C4-2B (cell line): Measurements from ENCODE around the gene MSMP.

ENCODE experiments used
- ZFX ChIP-seq: fragments of 450-650 bp; IDR thresholded peaks from 2 replicates; pipeline ENCODE4 v1.6.1; 2017
- TF ChIP-seq, protein P1 (sequence below): fragments of 450-650 bp; conservative IDR thresholded peaks from 2 replicates; pipeline ENCODE4 v1.5.1; 2017; ENCODE audit warnings: mild to moderate bottlenecking

DNA sequence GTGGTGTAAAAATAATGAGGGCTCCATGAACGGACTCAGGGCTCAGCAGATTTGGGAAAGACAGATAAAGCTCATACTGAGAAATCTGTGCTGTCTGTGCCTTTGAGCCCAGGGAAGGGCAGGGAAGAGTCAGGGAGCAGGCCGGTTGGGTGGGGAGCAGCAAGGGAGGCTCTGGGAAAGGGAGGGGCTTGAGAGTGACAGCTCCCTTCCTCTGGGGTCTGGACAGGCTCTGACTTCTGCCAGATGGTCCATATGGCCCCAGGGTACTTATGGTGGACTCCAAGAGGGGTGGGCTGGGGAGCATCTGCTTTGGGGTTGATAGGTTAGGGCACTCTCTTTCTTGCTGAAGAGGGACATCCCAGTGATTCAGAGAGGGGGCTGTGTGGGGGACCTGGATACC is 39.4 kb upstream of the MSMP start:
- TF ChIP-seq, protein P1, sequence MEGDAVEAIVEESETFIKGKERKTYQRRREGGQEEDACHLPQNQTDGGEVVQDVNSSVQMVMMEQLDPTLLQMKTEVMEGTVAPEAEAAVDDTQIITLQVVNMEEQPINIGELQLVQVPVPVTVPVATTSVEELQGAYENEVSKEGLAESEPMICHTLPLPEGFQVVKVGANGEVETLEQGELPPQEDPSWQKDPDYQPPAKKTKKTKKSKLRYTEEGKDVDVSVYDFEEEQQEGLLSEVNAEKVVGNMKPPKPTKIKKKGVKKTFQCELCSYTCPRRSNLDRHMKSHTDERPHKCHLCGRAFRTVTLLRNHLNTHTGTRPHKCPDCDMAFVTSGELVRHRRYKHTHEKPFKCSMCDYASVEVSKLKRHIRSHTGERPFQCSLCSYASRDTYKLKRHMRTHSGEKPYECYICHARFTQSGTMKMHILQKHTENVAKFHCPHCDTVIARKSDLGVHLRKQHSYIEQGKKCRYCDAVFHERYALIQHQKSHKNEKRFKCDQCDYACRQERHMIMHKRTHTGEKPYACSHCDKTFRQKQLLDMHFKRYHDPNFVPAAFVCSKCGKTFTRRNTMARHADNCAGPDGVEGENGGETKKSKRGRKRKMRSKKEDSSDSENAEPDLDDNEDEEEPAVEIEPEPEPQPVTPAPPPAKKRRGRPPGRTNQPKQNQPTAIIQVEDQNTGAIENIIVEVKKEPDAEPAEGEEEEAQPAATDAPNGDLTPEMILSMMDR = no peak
- TF ChIP-seq ZFX = no peak
